HepG2 (cell line): ENCODE measurements around the gene DZANK1. TPM values are rescaled to one million over a fixed set of nuclear protein-coding genes. Genes with fewer than 3 reads are reported as not detected.

Experiments used
- GMEB1 ChIP-seq: sonication (generic); formaldehyde crosslinking; IDR thresholded peaks from 2 replicates; pipeline ENCODE4 v1.5.1; 2020; ENCODE audit warnings: missing genetic modification reagents, mild to moderate bottlenecking, borderline replicate concordance
- HNRNPLL ChIP-seq: fragments of 200-400 bp; formaldehyde crosslinking; IDR thresholded peaks from 2 replicates; pipeline ENCODE4 v1.6.1; 2017; ENCODE audit warnings: mild to moderate bottlenecking, low read depth, low read length; ENCODE audit not compliant: poor library complexity, severe bottlenecking
- MAFF ChIP-seq: IDR thresholded peaks from 2 replicates; pipeline ENCODE4 v1.6.1; 2011; ENCODE audit warnings: low read depth, low read length, improper control_type of control experiment
- MBD4 ChIP-seq: IDR thresholded peaks from 2 replicates; pipeline ENCODE4 v1.6.1; 2012; ENCODE audit warnings: low read length, inconsistent platforms, borderline replicate concordance
- MED1 ChIP-seq: sonication (generic); formaldehyde crosslinking; IDR thresholded peaks from 2 replicates; pipeline ENCODE4 v1.4.0; 2020; ENCODE audit warnings: missing genetic modification reagents
- SNAPC4 ChIP-seq: sonication (generic); formaldehyde crosslinking; IDR thresholded peaks from 2 replicates; pipeline ENCODE4 v1.4.0; 2020; ENCODE audit warnings: mild to moderate bottlenecking, missing genetic modification reagents
- SRF ChIP-seq: IDR thresholded peaks from 2 replicates; pipeline ENCODE4 v1.6.1; 2011; ENCODE audit warnings: mild to moderate bottlenecking, low read depth, low read length, moderate library complexity
- ZC3H4 ChIP-seq: sonication (generic); formaldehyde crosslinking; IDR thresholded peaks from 2 replicates; pipeline ENCODE4 v1.4.0; 2020; ENCODE audit warnings: missing genetic modification reagents, borderline replicate concordance
- ZNF326 ChIP-seq: sonication (generic); formaldehyde crosslinking; IDR thresholded peaks from 2 replicates; pipeline ENCODE4 v1.4.0; 2020; ENCODE audit warnings: missing genetic modification reagents, borderline replicate concordance
- ZNF607 ChIP-seq: sonication (generic); formaldehyde crosslinking; IDR thresholded peaks from 2 replicates; pipeline ENCODE4 v1.5.1; 2020; ENCODE audit warnings: missing genetic modification reagents, mild to moderate bottlenecking, borderline replicate concordance
- ZNF737 ChIP-seq: sonication (generic); formaldehyde crosslinking; IDR thresholded peaks from 2 replicates; pipeline ENCODE4 v1.5.0; 2020; ENCODE audit warnings: missing genetic modification reagents, mild to moderate bottlenecking, borderline replicate concordance
- ZNF788 ChIP-seq: sonication (generic); formaldehyde crosslinking; IDR thresholded peaks from 2 replicates; pipeline ENCODE4 v1.5.0; 2020; ENCODE audit warnings: mild to moderate bottlenecking, missing genetic modification reagents, borderline replicate concordance
- polyA plus RNA-seq, 8 experiments: library from polyadenylated mRNA; depleted of rRNA in 3 of 8; stranded (reverse) in 7 of 8; unstranded in 1 of 8; fragments of >200 nt; fragmentation: Illumina TruSeq in 4 of 8; extraction: Trizol in 4 of 8; gene quantifications; 2 replicates each; pipeline versions ENCODE4 v1.2.1 to v1.2.3, GENCODE V29; 2011 to 2016; ENCODE audit warnings: low read depth in 4 of 8, missing spikeins in 1 of 8, mixed read lengths in 1 of 8; ENCODE audit not compliant: insufficient read depth in 1 of 8
- total RNA-seq, 5 experiments: library from RNA; depleted of rRNA; stranded (reverse); fragments of >200 nt; fragmentation: Illumina TruSeq; extraction: Trizol; gene quantifications; 2 replicates each; pipeline ENCODE4 v1.2.3, GENCODE V29; 2016; ENCODE audit warnings: low read depth in 1 of 5
- TF ChIP-seq, protein P1 (sequence below): sonication (generic); formaldehyde crosslinking; IDR thresholded peaks from 2 replicates; pipeline ENCODE4 v1.5.1; 2020; ENCODE audit warnings: mild to moderate bottlenecking, missing genetic modification reagents
- TF ChIP-seq, protein P2 (sequence below): IDR thresholded peaks from 2 replicates; pipeline ENCODE4 v1.6.1; 2016; ENCODE audit warnings: missing compliant biosample characterization, missing genetic modification reagents, borderline replicate concordance

DZANK1 gene
- total and polyA plus RNA-seq, 2 of the 13 experiments (the other 11 are each of a cell fraction or from before 2014, with no cell fraction given): 1.6 to 3.2 TPM

GRCh38 chr20:18507218-18508191 is 40.7 kb upstream of the DZANK1 start, which contains the start of gene SEC23B (continued):
- peak; percentile 35 for TF ChIP-seq ZC3H4 (CRISPR knock-in tag)
- no peak; the same call in 1 of the 2 replicates for TF ChIP-seq ZNF737 (CRISPR knock-in tag)
- TF ChIP-seq SNAPC4 (CRISPR knock-in tag): peak; percentile 75; the same call in 1 of the 2 replicates
- TF ChIP-seq MAFF: peak; percentile 22; the same call in 1 of the 2 replicates
- TF ChIP-seq SRF: 0 out of 2 replicates have a peak, but pooled peaks have one; percentile 24
- TF ChIP-seq GMEB1 (CRISPR knock-in tag): peak; percentile 95
- no peak for TF ChIP-seq ZNF326 (CRISPR knock-in tag)
- TF ChIP-seq, protein P1, sequence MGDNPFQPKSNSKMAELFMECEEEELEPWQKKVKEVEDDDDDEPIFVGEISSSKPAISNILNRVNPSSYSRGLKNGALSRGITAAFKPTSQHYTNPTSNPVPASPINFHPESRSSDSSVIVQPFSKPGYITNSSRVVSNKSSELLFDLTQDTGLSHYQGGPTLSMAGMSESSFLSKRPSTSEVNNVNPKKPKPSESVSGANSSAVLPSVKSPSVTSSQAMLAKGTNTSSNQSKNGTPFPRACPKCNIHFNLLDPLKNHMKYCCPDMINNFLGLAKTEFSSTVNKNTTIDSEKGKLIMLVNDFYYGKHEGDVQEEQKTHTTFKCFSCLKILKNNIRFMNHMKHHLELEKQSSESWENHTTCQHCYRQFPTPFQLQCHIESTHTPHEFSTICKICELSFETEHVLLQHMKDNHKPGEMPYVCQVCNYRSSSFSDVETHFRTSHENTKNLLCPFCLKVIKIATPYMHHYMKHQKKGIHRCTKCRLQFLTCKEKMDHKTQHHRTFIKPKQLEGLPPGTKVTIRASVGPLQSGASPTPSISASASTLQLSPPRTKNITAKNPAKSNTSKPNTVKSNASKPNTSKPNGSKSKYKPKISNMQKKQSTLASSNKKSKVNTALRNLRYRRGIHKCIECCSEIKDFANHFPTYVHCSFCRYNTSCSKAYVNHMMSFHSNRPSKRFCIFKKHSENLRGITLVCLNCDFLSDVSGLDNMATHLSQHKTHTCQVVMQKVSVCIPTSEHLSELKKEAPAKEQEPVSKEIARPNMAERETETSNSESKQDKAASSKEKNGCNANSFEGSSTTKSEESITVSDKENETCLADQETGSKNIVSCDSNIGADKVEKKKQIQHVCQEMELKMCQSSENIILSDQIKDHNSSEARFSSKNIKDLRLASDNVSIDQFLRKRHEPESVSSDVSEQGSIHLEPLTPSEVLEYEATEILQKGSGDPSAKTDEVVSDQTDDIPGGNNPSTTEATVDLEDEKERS (CRISPR knock-in tag): peak; percentile 99
- TF ChIP-seq ZNF607: peak; percentile 98
- TF ChIP-seq, protein P2, sequence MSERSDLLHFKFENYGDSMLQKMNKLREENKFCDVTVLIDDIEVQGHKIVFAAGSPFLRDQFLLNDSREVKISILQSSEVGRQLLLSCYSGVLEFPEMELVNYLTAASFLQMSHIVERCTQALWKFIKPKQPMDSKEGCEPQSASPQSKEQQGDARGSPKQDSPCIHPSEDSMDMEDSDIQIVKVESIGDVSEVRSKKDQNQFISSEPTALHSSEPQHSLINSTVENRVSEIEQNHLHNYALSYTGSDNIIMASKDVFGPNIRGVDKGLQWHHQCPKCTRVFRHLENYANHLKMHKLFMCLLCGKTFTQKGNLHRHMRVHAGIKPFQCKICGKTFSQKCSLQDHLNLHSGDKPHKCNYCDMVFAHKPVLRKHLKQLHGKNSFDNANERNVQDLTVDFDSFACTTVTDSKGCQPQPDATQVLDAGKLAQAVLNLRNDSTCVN (CRISPR knock-in tag): no peak; the same call in 1 of the 2 replicates
- peak; percentile 95; the same call in 1 of the 2 replicates for TF ChIP-seq ZNF788 (CRISPR knock-in tag)
- no peak for TF ChIP-seq MBD4
- peak; percentile 69 for TF ChIP-seq MED1
- peak; percentile 98 for TF ChIP-seq HNRNPLL
